ENCODE data around the gene ARHGEF33. TPM values are rescaled to one million over a fixed set of nuclear protein-coding genes. Genes with fewer than 3 reads are reported as not detected.

The ARHGEF33 gene
- total and polyA plus RNA-seq, 8 donors: under 0.01 to 2.0 (median 0.61) TPM; not detected in 1

GRCh38 chr2:38940746-38941145 lies 51.1 kb downstream of the ARHGEF33 start:
- Histone ChIP-seq H3K27me3 (no peaks in the 10 kb centered on the region), H3K27ac (no peak overlapping the region), H3K36me3 (peaks cover 0 to 7% (median 0%) of the 10 kb centered on the region in 4 donors), H3K9me3 (no peaks in the 10 kb centered on the region), H3K4me3 (no peak overlapping the region), H3K4me1 (no peaks in the 10 kb centered on the region)
- 70 to 90% (median 86%) methylated on average over 1 of the region's 1 CpG for WGBS, 5 donors
- intact Hi-C loops (cut with DNase I; ENCODE audit: low total_unique reads): no loop called here
- DNase-seq: no peak
- no peak for TF ChIP-seq EP300 (IDR thresholded peaks at IDR 0.05)
- no peak for TF ChIP-seq POLR2AphosphoS5 (IDR thresholded peaks at IDR 0.05)
- TF ChIP-seq CTCF (IDR thresholded peaks at IDR 0.05): no peak
- TF ChIP-seq POLR2A (IDR thresholded peaks at IDR 0.05): no peak

DNA sequence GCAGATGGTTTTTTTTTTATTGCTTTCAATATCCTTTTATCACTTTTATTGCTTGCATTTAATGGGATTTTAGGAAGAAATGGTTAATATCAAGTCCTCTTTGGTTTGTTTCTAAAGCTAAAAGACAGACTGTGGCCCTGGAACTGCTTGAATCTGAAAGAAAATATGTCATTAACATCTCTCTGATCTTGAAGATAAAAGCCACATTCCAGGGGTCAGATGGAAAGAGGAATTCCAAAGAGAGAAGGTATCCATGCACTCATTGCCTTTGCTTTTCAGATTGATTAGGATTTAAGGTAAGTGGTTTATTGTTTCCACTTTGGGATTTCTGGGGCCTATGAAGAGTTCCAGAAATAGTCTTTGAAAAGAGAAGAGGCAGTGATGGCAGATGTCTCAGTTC lies 54.1 kb downstream of the ARHGEF33 start:
- H3K27me3 ChIP-seq: no peaks in the 10 kb centered on the region
- intact Hi-C loops (cut with DNase I; ENCODE audit: low total_unique reads): no loop called here
- H3K9me3 ChIP-seq: no peaks in the 10 kb centered on the region
- no peak for DNase-seq
- no peak for TF ChIP-seq POLR2A (IDR thresholded peaks at IDR 0.05)
- TF ChIP-seq POLR2AphosphoS5 (IDR thresholded peaks at IDR 0.05): no peak
- TF ChIP-seq EP300 (IDR thresholded peaks at IDR 0.05): no peak
- TF ChIP-seq CTCF (IDR thresholded peaks at IDR 0.05): no peak
- no peaks in the 10 kb centered on the region for H3K36me3 ChIP-seq
- H3K4me1 ChIP-seq: peaks cover 0 to 14% (median 0%) of the 10 kb centered on the region in 4 donors
- no peak overlapping the region for H3K27ac ChIP-seq
- no peak overlapping the region for H3K4me3 ChIP-seq

- no peak for TF ChIP-seq POLR2AphosphoS5 (IDR thresholded peaks at IDR 0.05)
- intact Hi-C loops (cut with DNase I; ENCODE audit: low total_unique reads): no loop called here
- 76 to 87% (median 84%) methylated on average over 4 of the region's 4 CpGs for WGBS, 5 donors
- H3K27me3 ChIP-seq: no peaks in the 10 kb centered on the region
- peaks cover 0 to 14% (median 0%) of the 10 kb centered on the region in 4 donors for H3K4me1 ChIP-seq
- H3K4me3 ChIP-seq: no peak overlapping the region
- no peaks in the 10 kb centered on the region for H3K36me3 ChIP-seq
- DNase-seq: peak in 1 of 2 donors; percentile 12
- H3K27ac ChIP-seq: no peak overlapping the region
- no peaks in the 10 kb centered on the region for H3K9me3 ChIP-seq
Observed at GRCh38 chr2:38945372-38945771, 55.7 kb downstream of the ARHGEF33 start.

DNA sequence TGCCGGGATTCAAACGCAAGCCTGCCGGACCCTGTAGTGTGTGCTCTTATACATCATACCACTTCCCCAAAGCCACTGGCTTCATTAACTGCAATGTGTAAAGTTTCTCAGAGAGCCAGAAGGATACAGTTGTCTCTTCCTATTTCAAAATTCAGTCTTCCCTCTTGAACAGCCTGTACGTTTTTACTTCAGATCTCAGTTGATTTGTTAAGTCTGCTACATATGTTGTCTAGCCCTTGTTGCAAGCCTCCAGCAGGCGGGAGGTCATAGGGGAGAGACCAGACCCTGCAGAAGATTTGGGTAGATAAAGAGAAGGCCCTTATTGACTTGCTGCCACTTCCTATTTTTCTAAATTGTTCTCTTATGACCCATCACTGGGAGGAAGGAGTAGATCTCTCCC lies 56.2 kb downstream of the ARHGEF33 start:
- DNase-seq: no peak
- Histone ChIP-seq H3K4me1 (peaks cover 0 to 14% (median 0%) of the 10 kb centered on the region in 4 donors), H3K27ac (peak overlapping the region in 1 of 5 donors; percentile 12), H3K27me3 (no peaks in the 10 kb centered on the region), H3K9me3 (no peaks in the 10 kb centered on the region), H3K36me3 (no peaks in the 10 kb centered on the region), H3K4me3 (no peak overlapping the region)
- no peak for TF ChIP-seq CTCF (IDR thresholded peaks at IDR 0.05)
- TF ChIP-seq POLR2AphosphoS5 (IDR thresholded peaks at IDR 0.05): no peak
- no peak for TF ChIP-seq EP300 (IDR thresholded peaks at IDR 0.05)
- no peak for TF ChIP-seq POLR2A (IDR thresholded peaks at IDR 0.05)
- 70 to 83% (median 78%) methylated on average over 5 of the region's 5 CpGs for WGBS, 5 donors
- intact Hi-C loops (cut with DNase I; ENCODE audit: low total_unique reads): no loop called here
